GM19193 (cell line): ENCODE measurements around the gene CBL.

Experiments
- POLR2A ChIP-seq: IDR thresholded peaks from 4 replicates; pipeline ENCODE4 v1.6.1; 2011; ENCODE audit not compliant: insufficient read depth, insufficient read length; ENCODE audit errors: extremely low read depth

Gene CBL

DNA sequence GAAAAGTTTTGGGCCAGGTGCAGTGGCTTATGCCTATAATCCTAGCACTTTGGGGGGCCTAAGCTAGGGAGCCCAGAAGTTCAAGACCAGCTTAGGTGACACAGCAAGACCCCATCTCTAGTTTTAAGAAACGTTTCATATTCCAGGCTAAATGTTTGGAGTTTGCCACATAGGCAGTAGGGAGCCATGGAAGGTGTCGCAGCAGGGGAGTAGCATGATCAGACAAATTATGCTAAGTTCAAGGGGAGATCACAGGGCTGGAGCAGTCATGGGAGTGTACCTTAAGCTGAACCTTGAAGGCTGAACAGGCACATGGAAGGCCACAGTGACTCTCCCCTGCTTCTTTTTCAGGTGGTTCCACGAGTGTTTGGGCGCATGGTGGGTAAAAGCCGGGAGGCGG, 26.8 kb upstream of the CBL start:
- no peak for TF ChIP-seq POLR2A

DNA sequence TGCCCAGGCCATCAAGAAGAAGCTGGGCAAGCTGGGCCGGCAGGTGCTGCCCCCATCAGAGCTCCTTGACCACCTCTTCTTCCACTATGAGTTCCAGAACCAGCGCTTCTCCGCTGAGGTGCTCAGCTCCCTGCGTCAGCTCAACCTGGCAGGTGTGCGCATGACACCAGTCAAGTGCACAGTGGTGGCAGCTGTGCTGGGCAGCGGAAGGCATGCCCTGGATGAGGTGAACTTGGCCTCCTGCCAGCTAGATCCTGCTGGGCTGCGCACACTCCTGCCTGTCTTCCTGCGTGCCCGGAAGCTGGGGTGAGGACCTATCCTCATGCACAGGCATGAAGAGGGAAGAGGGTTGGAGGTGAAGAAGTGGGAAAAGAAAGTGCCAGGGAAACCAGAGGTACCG, 26.2 kb upstream of the CBL start:
- no peak for TF ChIP-seq POLR2A

DNA sequence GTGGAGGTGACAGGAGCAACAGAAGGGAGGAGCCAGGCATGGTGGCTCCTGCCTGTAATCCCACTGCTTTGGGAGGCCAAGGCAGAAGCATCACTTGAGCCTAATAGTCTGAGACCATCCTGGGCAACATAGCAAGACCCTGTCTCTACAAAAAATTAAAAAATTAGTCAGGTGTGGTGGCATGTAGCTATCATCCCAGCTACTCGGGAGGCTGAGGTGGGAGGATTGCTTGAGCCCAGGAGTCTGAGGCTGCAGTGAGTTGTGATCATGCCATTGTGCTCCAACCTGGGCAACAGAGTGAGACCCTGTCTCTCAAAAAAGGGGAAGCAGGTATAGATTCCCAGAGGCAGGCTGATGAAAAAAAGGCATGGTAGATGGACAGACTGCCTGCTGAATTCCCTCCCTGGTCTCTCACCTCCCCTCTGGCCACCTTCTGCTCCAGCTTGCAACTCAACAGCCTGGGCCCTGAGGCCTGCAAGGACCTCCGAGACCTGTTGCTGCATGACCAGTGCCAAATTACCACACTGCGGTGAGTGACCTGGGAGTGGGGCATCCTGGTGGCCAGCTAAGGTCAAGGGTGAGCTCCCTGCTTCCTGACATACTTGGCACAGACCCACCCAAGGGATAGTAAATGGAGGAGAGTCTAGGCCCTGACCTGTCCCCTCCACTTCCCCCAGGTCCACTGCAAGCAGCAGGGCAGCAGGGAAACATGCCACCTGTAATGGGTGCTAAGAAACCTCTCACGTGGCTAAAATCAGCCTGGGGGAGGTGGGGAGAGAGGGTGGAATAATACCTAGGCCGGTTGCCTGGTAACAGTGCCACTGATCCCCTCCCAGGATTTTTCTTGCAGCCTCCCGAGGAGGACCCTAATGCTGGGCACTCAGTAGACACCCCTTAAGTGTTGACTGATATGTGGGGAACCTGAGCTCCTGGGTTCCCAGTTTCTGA, 25.1 kb upstream of the CBL start:
- no peak for TF ChIP-seq POLR2A

DNA sequence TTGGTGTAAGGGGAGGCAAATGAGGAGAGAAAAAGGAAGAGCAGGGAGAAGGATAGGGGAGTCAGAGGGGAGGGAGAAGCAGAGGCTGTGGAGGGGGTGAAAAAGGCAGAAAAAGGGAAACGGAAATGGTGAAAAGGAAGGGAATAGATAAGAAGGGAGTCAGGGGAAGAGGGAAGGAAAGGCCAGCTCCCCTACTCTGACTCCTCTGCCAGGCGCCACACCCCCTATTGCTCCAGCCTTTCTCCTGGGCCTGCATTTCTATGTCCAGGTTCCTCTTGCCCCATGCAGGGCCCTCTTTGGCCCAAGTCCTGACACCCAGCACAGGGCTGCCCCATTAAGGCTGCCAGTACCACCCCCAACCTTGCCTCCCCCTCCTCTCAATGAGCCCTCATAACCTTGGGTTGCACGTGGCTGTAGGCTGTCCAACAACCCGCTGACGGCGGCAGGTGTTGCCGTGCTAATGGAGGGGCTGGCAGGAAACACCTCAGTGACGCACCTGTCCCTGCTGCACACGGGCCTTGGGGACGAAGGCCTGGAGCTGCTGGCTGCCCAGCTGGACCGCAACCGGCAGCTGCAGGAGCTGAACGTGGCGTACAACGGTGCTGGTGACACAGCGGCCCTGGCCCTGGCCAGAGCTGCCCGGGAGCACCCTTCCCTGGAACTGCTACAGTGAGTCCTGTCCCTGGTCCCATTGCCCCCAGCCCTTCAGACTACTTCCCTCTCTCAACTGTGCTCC, 24.3 kb upstream of the CBL start:
- TF ChIP-seq POLR2A = no peak

DNA sequence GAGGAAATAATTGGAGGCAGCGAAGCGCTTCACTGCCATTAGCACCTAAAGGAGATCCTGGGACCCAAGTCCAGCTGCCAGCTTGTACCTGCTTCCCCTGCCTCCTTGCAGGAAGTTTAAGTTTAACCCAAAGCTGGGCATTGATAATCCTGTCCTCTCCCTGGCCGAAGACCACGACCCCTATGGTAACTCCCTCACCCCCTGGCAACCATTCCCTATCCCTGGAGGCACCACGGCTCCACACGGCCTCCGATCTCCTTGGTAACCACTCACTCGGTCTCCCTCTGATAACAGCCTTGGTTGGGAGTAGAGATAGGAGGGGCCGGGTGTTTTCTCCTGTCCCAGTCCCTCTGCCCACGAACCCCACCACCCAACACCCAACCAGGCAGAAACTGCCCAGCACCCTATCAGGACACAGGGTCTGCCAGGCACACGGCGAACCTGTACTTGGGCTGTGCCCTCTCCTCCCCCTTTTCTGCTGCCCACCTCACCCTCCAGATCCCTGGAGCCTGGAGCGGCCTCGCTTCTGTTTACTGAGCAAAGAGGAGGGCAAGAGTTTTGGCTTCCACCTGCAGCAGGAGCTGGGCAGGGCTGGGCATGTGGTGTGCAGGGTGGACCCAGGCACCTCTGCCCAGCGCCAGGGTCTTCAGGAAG, 20.0 kb upstream of the CBL start:
- TF ChIP-seq POLR2A = no peak

DNA sequence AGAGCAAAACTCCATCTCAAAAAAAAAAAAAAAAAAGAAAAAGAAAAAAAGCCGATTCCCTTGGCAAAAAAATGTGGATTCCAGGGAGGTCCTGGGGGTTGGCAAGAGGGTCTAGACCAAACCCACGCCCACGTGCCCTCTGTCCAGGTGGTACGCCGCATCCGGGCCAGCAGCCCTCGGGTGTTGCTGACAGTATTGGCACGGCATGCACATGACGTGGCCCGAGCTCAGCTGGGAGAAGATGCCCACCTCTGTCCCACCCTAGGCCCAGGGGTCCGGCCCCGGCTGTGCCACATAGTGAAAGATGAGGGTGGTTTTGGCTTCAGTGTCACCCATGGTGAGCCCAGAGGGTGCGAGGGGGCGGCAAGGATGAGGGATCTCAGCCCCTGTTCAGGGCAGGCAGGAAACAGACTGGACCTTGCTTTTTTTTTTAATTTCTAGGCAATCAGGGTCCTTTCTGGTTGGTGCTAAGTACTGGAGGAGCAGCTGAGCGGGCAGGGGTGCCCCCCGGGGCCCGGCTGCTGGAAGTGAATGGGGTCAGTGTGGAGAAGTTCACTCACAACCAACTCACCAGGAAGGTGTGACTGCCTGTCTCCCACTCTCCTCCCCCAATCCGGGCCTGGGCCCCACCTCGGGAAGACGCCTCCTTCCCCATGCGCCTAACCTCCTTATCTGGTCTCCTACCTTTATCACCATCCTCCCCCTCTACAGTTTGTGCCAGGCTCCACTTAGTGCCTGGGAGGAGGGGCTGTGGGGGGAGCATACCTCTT, 18.8 kb upstream of the CBL start:
- no peak for TF ChIP-seq POLR2A

DNA sequence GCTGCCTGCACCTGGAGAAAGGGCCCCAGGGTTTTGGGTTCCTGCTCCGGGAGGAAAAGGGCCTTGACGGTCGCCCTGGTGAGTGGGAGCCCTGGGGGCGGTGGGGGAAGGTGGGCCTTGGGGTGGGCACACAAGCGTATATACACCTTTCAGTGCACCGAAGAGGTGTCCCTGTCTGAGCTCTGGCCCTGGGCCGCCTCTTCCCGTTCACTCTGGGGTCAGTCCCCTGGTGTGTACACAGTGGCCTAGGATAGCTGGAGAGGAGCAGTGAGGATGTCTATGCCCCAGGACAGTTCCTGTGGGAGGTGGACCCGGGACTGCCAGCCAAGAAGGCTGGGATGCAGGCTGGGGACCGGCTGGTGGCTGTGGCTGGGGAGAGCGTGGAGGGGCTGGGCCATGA, 18.1 kb upstream of the CBL start:
- TF ChIP-seq POLR2A = no peak

DNA sequence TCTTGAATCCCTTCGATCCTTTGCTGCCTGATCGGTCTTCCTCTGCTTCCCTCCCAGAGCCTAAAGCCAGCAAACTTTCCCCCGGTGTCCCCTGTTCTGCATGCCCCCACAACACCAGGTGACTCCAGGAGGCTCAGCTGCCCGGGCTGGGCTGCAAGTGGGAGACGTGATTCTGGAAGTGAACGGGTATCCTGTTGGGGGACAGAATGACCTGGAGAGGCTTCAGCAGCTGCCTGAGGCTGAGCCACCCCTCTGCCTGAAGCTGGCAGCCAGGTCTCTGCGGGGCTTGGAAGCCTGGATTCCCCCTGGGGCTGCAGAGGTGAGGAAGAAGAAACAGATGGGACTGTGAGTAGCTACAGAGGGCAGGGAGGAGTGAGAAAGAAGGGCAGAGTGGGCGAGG, 17.3 kb upstream of the CBL start:
- no peak for TF ChIP-seq POLR2A

DNA sequence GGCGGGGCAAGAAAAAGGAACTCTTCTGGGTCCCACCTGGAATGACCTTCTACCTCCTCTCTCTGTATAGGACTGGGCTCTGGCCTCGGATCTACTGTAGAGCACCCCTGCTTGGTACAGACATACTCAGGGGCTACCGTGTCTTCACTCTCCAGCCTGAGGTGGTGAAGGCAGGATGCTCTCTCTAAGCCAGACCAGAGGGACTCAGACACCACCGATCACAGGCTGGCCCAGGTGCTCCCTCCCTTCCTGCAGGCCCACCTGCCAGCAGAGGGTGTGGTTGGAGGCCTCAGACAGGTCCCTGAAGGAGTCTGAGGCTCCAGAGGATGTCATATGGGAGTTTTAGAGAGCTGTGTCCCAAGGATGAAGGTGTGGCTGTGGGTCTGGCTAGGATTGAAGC, 16.7 kb upstream of the CBL start:
- no peak for TF ChIP-seq POLR2A

DNA sequence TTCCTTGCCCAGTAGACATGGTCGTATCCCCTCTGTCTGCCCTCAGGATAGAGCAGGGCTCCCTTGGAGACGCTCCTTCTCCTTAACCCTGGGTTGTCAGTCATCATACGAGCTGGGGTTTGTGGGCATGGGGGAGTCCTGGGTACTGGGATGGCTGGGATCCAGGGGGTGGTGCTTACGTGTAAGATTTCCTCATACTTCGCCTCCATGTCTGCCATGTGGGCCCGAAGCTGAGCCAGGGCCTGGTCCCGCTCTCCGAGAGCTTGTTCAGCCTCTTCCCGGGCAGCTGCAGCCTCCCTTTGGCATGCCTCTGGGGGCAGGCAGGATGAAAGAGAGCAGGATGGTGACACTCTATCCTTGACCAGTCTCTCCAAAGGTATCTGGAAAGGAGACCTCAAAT, 15.6 kb upstream of the CBL start:
- TF ChIP-seq POLR2A = no peak

DNA sequence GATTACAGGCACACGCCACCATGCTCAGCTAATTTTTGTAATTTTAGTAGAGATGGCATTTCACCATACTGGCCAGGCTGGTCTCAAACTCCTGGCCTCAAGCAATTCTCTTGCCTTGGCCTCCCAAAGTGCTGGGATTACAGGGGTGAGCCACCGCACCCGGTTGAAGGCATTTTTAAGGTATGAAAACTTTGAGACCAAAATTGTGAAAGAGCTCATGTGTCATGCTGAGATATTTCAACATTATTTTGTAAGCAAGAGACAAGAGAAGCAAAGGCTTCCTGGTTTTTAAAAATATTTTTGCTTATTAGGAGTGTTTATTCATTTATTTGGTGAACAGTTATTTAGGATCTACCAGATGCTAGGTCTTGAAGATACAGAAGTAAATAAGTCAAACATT, 14.0 kb upstream of the CBL start:
- no peak for TF ChIP-seq POLR2A

DNA sequence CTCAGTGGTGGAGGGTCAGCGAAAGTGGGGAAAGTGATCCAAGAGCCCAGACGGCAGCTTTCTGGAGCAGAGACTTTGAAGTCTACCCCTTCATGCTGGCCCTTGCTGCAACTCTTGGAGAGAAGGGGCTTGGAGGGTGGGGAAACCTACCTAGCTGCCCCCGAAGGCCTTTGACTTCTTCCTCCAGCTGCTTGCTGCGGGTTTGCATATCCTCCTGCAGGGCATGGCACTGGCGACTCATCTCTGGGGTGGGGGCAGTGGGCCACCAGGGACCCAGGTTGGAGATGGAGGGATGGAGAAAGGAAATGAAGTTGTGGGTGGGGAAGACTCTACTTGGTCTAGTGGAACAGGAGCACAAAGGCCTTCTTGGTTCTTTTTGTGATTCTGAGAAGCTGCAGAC, 13.1 kb upstream of the CBL start:
- TF ChIP-seq POLR2A = no peak

DNA sequence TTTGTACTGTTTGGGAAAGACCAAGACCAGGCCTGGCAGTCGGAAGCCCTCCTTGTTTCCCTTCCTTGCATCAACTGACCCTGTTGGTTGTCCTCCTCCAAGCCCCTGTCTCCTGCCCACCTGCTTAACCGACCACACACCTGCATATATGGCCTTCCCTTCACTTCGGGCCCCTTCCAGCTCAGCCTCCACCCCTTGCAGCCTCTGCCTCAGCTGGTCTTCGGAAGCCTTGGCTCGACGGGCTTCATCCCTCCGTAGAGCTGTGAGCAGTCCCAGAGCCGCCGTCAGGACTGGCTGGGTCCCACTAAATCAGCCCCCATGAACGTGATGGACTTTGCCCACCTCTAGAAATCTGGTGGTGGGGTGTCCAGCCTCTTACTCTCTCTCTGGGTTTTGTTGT, 12.5 kb upstream of the CBL start:
- TF ChIP-seq POLR2A = no peak

DNA sequence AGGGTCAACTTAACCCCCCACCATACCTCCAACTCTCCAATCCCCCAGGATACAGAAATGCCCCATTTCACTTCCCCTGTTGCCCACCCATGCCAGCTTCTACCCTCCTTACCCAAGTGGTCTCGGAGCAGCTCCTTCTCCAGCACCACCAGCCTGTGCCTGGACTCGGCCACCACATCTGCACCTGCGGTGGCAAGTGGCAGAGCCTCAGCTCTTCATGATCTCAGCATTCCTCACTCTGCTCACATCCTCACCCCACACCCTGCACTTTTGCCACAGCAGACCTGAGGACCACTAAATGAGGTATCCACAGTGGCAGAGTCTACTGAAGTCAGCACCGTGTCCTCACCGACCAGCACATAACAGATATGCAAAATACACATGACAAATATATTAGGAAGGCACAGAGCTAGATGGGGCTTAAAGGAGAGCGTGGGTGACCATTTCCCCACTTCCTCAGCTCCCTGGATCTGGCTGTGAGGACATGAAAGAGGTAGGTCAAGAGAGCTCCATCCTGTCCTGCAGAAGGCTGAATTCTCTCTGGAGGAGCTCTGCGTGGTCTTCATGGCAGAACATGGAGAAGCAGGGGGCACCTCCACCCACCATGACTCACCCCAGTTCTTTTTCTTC, 11.2 kb upstream of the CBL start:
- no peak for TF ChIP-seq POLR2A
